Cardiac muscle cell (in vitro differentiated cells and primary cell): ENCODE data around the gene KMT2B. TPM values are rescaled to one million over a fixed set of nuclear protein-coding genes. Genes with fewer than 3 reads are reported as not detected.

Source experiments
- DNase-seq, 2 donors: peaks; one replicate each; pipeline versions ENCODE4 v3.0.0 to v3.0.0-alpha.2; 2010 to 2017; ENCODE audit warnings: low read depth in 1 of 2, low spot score in 1 of 2
- H3K27ac ChIP-seq: fragments of 200-600 bp; sonication (generic); 2 replicates; pipeline ENCODE4 v1.5.1; 2016
- H3K27me3 ChIP-seq: fragments of 200-600 bp; sonication (generic); 2 replicates; pipeline ENCODE4 v1.6.0; 2016; ENCODE audit warnings: control low read depth
- H3K36me3 ChIP-seq: fragments of 200-600 bp; sonication (generic); 2 replicates; pipeline ENCODE4 v1.5.1; 2016; ENCODE audit warnings: control low read depth
- H3K4me1 ChIP-seq: fragments of 200-600 bp; sonication (generic); 2 replicates; pipeline ENCODE4 v1.8.1; 2017; ENCODE audit warnings: low read depth, mild to moderate bottlenecking, mixed run types
- H3K4me3 ChIP-seq: fragments of 200-600 bp; sonication (generic); 2 replicates; pipeline ENCODE4 v1.5.1; 2016; ENCODE audit warnings: mild to moderate bottlenecking
- H3K9me3 ChIP-seq: fragments of 200-600 bp; sonication (generic); 2 replicates; pipeline ENCODE4 v1.5.1; 2017; ENCODE audit warnings: low read depth, mild to moderate bottlenecking, control low read depth
- polyA plus RNA-seq: library from polyadenylated mRNA; unstranded; fragments of >200 nt; fragmentation: Nextera tagmentation; extraction: Ambion mirVana; gene quantifications from 2 replicates; pipeline ENCODE4 v1.2.1, GENCODE V29; 2016
- total RNA-seq: library from RNA; depleted of rRNA; stranded (reverse); fragments of >200 nt; gene quantifications from 2 replicates; pipeline ENCODE4 v1.2.3, GENCODE V29; 2016
- TF ChIP-seq, protein P1 (sequence below): IDR thresholded peaks from 2 replicates; pipeline ENCODE4 v1.5.1; 2012; ENCODE audit warnings: low read depth, mild to moderate bottlenecking, low read length

Gene KMT2B
- total and polyA plus RNA-seq, 2 experiments from 2014 or later, result 8.9 to 38.1 TPM

DNA sequence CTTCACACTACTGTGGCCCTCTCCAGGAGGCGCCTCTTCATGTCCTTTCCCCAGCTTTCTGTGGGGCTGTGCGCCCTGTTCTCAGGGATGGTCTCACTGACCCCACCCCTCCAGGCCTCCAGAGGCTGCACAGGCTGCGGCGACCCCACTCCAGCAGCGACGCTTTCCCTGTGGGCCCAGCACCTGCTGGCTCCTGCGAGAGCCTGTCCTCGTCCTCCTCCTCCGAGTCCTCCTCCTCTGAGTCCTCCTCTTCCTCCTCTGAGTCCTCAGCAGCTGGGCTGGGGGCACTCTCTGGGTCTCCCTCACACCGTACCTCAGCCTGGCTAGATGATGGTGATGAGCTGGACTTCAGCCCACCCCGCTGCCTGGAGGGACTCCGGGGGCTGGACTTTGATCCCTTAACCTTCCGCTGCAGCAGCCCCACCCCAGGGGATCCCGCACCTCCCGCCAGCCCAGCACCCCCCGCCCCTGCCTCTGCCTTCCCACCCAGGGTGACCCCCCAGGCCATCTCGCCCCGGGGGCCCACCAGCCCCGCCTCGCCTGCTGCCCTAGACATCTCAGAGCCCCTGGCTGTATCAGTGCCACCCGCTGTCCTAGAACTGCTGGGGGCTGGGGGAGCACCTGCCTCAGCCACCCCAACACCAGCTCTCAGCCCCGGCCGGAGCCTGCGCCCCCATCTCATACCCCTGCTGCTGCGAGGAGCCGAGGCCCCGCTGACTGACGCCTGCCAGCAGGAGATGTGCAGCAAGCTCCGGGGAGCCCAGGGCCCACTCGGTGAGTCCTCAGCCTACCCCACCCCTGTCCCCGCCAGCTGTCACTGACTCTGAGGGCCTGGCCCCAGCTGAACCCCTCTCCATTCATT, 68.7 kb downstream of the KMT2B start:
- Histone ChIP-seq H3K27me3 (no peaks in the 10 kb centered on the region), H3K4me1 (no peaks in the 10 kb centered on the region), H3K4me3 (no peak overlapping the region), H3K36me3 (no peaks in the 10 kb centered on the region), H3K27ac (no peak overlapping the region), H3K9me3 (no peaks in the 10 kb centered on the region)
- TF ChIP-seq, protein P1, sequence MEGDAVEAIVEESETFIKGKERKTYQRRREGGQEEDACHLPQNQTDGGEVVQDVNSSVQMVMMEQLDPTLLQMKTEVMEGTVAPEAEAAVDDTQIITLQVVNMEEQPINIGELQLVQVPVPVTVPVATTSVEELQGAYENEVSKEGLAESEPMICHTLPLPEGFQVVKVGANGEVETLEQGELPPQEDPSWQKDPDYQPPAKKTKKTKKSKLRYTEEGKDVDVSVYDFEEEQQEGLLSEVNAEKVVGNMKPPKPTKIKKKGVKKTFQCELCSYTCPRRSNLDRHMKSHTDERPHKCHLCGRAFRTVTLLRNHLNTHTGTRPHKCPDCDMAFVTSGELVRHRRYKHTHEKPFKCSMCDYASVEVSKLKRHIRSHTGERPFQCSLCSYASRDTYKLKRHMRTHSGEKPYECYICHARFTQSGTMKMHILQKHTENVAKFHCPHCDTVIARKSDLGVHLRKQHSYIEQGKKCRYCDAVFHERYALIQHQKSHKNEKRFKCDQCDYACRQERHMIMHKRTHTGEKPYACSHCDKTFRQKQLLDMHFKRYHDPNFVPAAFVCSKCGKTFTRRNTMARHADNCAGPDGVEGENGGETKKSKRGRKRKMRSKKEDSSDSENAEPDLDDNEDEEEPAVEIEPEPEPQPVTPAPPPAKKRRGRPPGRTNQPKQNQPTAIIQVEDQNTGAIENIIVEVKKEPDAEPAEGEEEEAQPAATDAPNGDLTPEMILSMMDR, result no peak
- no peak for DNase-seq

DNA sequence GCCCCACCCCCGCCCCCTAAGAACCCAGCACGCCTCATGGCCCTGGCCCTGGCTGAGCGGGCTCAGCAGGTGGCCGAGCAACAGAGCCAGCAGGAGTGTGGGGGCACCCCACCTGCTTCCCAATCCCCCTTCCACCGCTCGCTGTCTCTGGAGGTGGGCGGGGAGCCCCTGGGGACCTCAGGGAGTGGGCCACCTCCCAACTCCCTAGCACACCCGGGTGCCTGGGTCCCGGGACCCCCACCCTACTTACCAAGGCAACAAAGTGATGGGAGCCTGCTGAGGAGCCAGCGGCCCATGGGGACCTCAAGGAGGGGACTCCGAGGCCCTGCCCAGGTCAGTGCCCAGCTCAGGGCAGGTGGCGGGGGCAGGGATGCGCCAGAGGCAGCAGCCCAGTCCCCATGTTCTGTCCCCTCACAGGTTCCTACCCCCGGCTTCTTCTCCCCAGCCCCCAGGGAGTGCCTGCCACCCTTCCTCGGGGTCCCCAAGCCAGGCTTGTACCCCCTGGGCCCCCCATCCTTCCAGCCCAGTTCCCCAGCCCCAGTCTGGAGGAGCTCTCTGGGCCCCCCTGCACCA, 69.5 kb downstream of the KMT2B start:
- no peak for DNase-seq
- TF ChIP-seq, protein P1, result no peak
- H3K4me3 ChIP-seq, result no peak overlapping the region

More for the DNA sequence above, 69.5 kb downstream of the KMT2B start:
- no peaks in the 10 kb centered on the region for H3K4me1 ChIP-seq
- H3K9me3 ChIP-seq, result no peaks in the 10 kb centered on the region
- no peak overlapping the region for H3K27ac ChIP-seq
- H3K27me3 ChIP-seq, result no peaks in the 10 kb centered on the region
- no peaks in the 10 kb centered on the region for H3K36me3 ChIP-seq

Other genes with a start within 250 kb of the KMT2B start
- 0.60 TPM in 1 of 2 replicates, not detected in the other for gene KRTDAP, start 227.5 kb upstream of the KMT2B start, total RNA-seq
- 1.4 and 2.2 TPM in 2 replicates for gene KRTDAP, start 227.5 kb upstream of the KMT2B start, polyA plus RNA-seq
- gene DMKN, start 204.4 kb upstream of the KMT2B start, total RNA-seq, result 232 and 289 TPM in 2 replicates
- gene DMKN, start 204.4 kb upstream of the KMT2B start, polyA plus RNA-seq, result 220 and 329 TPM in 2 replicates
- gene SBSN, start 189.7 kb upstream of the KMT2B start, total RNA-seq, result 0.15 TPM in 1 of 2 replicates, not detected in the other
- gene SBSN, start 189.7 kb upstream of the KMT2B start, polyA plus RNA-seq, result not detected in 2 replicates
- 0.46 TPM in 1 of 2 replicates, not detected in the other for gene GAPDHS, start 184.5 kb upstream of the KMT2B start, total RNA-seq
- gene GAPDHS, start 184.5 kb upstream of the KMT2B start, polyA plus RNA-seq, result not detected in 2 replicates
- 95.9 and 149 TPM in 2 replicates for gene TMEM147, start 172.4 kb upstream of the KMT2B start, total RNA-seq
- 186 and 260 TPM in 2 replicates for gene TMEM147, start 172.4 kb upstream of the KMT2B start, polyA plus RNA-seq
- gene ATP4A, start 154.3 kb upstream of the KMT2B start, total RNA-seq, result 0.74 TPM in 1 of 2 replicates, not detected in the other
- gene ATP4A, start 154.3 kb upstream of the KMT2B start, polyA plus RNA-seq, result 0.10 TPM in 1 of 2 replicates, not detected in the other
- gene PMIS2, start 131.8 kb upstream of the KMT2B start, total RNA-seq, result not detected in 2 replicates
- gene PMIS2, start 131.8 kb upstream of the KMT2B start, polyA plus RNA-seq, result not detected in 2 replicates
- gene HAUS5, start 105.3 kb upstream of the KMT2B start, total RNA-seq, result 17.2 and 20.5 TPM in 2 replicates
- 25.5 and 29.6 TPM in 2 replicates for gene HAUS5, start 105.3 kb upstream of the KMT2B start, polyA plus RNA-seq
- gene RBM42, start 89.0 kb upstream of the KMT2B start, total RNA-seq, result 128 and 146 TPM in 2 replicates
- gene RBM42, start 89.0 kb upstream of the KMT2B start, polyA plus RNA-seq, result 161 and 170 TPM in 2 replicates
- gene ETV2, start 76.3 kb upstream of the KMT2B start, total RNA-seq, result 1.1 and 3.1 TPM in 2 replicates
- 3.1 and 4.0 TPM in 2 replicates for gene ETV2, start 76.3 kb upstream of the KMT2B start, polyA plus RNA-seq
- gene COX6B1, start 69.7 kb upstream of the KMT2B start, total RNA-seq, result 817 and 1,352 TPM in 2 replicates
- 1,159 and 1,609 TPM in 2 replicates for gene COX6B1, start 69.7 kb upstream of the KMT2B start, polyA plus RNA-seq
- 1.2 TPM in 1 of 2 replicates, not detected in the other for gene UPK1A, start 51.5 kb upstream of the KMT2B start, total RNA-seq
- gene UPK1A, start 51.5 kb upstream of the KMT2B start, polyA plus RNA-seq, result 0.67 and 1.4 TPM in 2 replicates
- gene ZBTB32, start 13.4 kb upstream of the KMT2B start, total RNA-seq, result not detected in 2 replicates
- gene ZBTB32, start 13.4 kb upstream of the KMT2B start, polyA plus RNA-seq, result 0.53 and 0.59 TPM in 2 replicates
- 1.5 and 2.6 TPM in 2 replicates for gene IGFLR1, start 24.4 kb downstream of the KMT2B start, total RNA-seq
- 2.4 and 5.5 TPM in 2 replicates for gene IGFLR1, start 24.4 kb downstream of the KMT2B start, polyA plus RNA-seq
- 30.3 and 40.2 TPM in 2 replicates for gene U2AF1L4, start 27.4 kb downstream of the KMT2B start, total RNA-seq
- gene U2AF1L4, start 27.4 kb downstream of the KMT2B start, polyA plus RNA-seq, result 45.5 and 61.7 TPM in 2 replicates
- gene PSENEN, start 27.6 kb downstream of the KMT2B start, total RNA-seq, result 43.7 and 65.4 TPM in 2 replicates
- gene PSENEN, start 27.6 kb downstream of the KMT2B start, polyA plus RNA-seq, result 158 and 173 TPM in 2 replicates
- 16.0 and 16.8 TPM in 2 replicates for gene LIN37, start 30.6 kb downstream of the KMT2B start, total RNA-seq
- gene LIN37, start 30.6 kb downstream of the KMT2B start, polyA plus RNA-seq, result 11.4 and 16.3 TPM in 2 replicates
- gene HSPB6, start 39.0 kb downstream of the KMT2B start, total RNA-seq, result 0.51 and 2.5 TPM in 2 replicates
- 0.76 and 2.6 TPM in 2 replicates for gene HSPB6, start 39.0 kb downstream of the KMT2B start, polyA plus RNA-seq
- 14.8 and 16.3 TPM in 2 replicates for gene PROSER3, start 40.2 kb downstream of the KMT2B start, total RNA-seq
- 28.9 and 35.7 TPM in 2 replicates for gene PROSER3, start 40.2 kb downstream of the KMT2B start, polyA plus RNA-seq
- gene ARHGAP33, start 57.6 kb downstream of the KMT2B start, total RNA-seq, result 10.9 and 47.4 TPM in 2 replicates
- 16.1 and 31.9 TPM in 2 replicates for gene ARHGAP33, start 57.6 kb downstream of the KMT2B start, polyA plus RNA-seq
- gene PRODH2, start 94.8 kb downstream of the KMT2B start, total RNA-seq, result 0.09 TPM in 1 of 2 replicates, not detected in the other
- not detected in 2 replicates for gene PRODH2, start 94.8 kb downstream of the KMT2B start, polyA plus RNA-seq
- gene NPHS1, start 134.5 kb downstream of the KMT2B start, total RNA-seq, result 1.1 and 1.3 TPM in 2 replicates
- gene NPHS1, start 134.5 kb downstream of the KMT2B start, polyA plus RNA-seq, result 0.37 TPM in 1 of 2 replicates, not detected in the other
- gene KIRREL2, start 138.9 kb downstream of the KMT2B start, total RNA-seq, result 3.5 and 4.2 TPM in 2 replicates
- gene KIRREL2, start 138.9 kb downstream of the KMT2B start, polyA plus RNA-seq, result 3.2 and 3.7 TPM in 2 replicates
- 126 and 134 TPM in 2 replicates for gene APLP1, start 150.6 kb downstream of the KMT2B start, total RNA-seq
- gene APLP1, start 150.6 kb downstream of the KMT2B start, polyA plus RNA-seq, result 117 and 157 TPM in 2 replicates
- gene NFKBID, start 182.5 kb downstream of the KMT2B start, total RNA-seq, result 3.7 and 5.1 TPM in 2 replicates
- gene NFKBID, start 182.5 kb downstream of the KMT2B start, polyA plus RNA-seq, result 6.4 and 8.5 TPM in 2 replicates
- 2.5 TPM in 1 of 2 replicates, not detected in the other for gene HCST, start 184.5 kb downstream of the KMT2B start, total RNA-seq
- gene HCST, start 184.5 kb downstream of the KMT2B start, polyA plus RNA-seq, result 2.1 and 2.4 TPM in 2 replicates
- 2.9 TPM in 1 of 2 replicates, not detected in the other for gene TYROBP, start 190.3 kb downstream of the KMT2B start, total RNA-seq
- gene TYROBP, start 190.3 kb downstream of the KMT2B start, polyA plus RNA-seq, result 0.79 TPM in 1 of 2 replicates, not detected in the other
- 13.4 and 14.3 TPM in 2 replicates for gene LRFN3, start 218.4 kb downstream of the KMT2B start, total RNA-seq
- gene LRFN3, start 218.4 kb downstream of the KMT2B start, polyA plus RNA-seq, result 10.3 and 16.0 TPM in 2 replicates